GM13977 (cell line): ENCODE results near the gene FAM98C.
A peak's percentile ranks its signal among the peaks of the same experiment; 100 is the strongest.

Source experiments
- DNase-seq: peaks from one replicate; pipeline ENCODE4 v3.0.0; 2012; ENCODE audit warnings: low spot score
- CTCF ChIP-seq: IDR thresholded peaks from 2 replicates; pipeline ENCODE4 v1.5.1; 2012; ENCODE audit warnings: mild to moderate bottlenecking, control low read depth; ENCODE audit not compliant: insufficient read depth; ENCODE audit errors: extremely low read depth, missing control alignments
- in situ Hi-C: fragments of 300-500 bp; cut with MboI; formaldehyde crosslinking; loops from one replicate; pipeline ENCODE4 v1.12.0; 2022; ENCODE audit warnings: low sequenced_read_pairs, low pct_unique_long_range_greater_than_20kb, mixed read lengths, inconsistent platforms; ENCODE audit not compliant: unreplicated experiment

The FAM98C gene

DNA sequence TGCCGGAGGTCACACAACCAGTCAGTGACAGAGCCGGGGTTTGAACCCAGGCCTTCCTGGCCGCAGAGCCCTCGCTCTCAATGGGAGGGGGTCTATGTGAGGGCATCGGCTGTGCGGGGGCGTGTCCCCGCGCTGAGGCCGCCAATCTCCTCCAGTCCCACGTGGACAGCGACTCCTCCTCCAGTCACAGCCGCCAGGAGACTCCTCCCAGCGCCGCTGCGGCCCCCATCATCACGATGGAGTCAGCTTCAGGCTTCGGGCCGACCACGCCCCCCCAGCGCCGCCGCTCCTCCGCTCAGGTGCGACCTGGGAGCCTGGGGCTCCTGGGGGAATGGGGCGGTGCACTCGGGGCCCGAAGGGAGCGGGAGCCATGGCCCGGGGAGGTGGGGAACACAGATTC is 8.4 kb upstream of the FAM98C start:
- in situ Hi-C loops = no loop called here
- peak; percentile 84 for DNase-seq
- TF ChIP-seq CTCF = no peak

GRCh38 chr19:38395381-38396114 is 7.3 kb upstream of the FAM98C start:
- TF ChIP-seq CTCF = no peak
- DNase-seq = peak; percentile 65
- in situ Hi-C loops = no loop called here

- no peak for TF ChIP-seq CTCF
- DNase-seq = no peak
- in situ Hi-C loops = no loop called here
Measured at GRCh38 chr19:38399081-38399480, 3.8 kb upstream of the FAM98C start.

GRCh38 chr19:38399537-38399936 is 3.4 kb upstream of the FAM98C start:
- no peak for DNase-seq
- no peak for TF ChIP-seq CTCF
- in situ Hi-C loops = no loop called here

GRCh38 chr19:38400361-38400760 is 2.5 kb upstream of the FAM98C start:
- DNase-seq = no peak
- no peak for TF ChIP-seq CTCF

GRCh38 chr19:38401148-38401547 is 1.7 kb upstream of the FAM98C start:
- DNase-seq = no peak
- in situ Hi-C loops = loop anchor here (25.0 kb wide), 1 partner anchor 536 kb away; the partner anchor contains the start of genes MRPS12 and SARS2
- TF ChIP-seq CTCF = no peak

More at GRCh38 chr19:38400361-38400760, 2.5 kb upstream of the FAM98C start:
- in situ Hi-C loops = loop anchor here (25.0 kb wide), 1 partner anchor 537 kb away; the partner anchor contains the start of genes MRPS12 and SARS2
